Lung (tissue), 12 donors: ENCODE results near the gene TIMP3. TPM values are rescaled to one million over a fixed set of nuclear protein-coding genes. Genes with fewer than 3 reads are reported as not detected.
A peak's percentile ranks its signal among the peaks of the same experiment; 100 is the strongest.

Experiments
- ATAC-seq: fragments of 200-7000 bp; cut with Tn5 transposase; one replicate; pipeline ENCODE4 v1.9.1; 2020; ENCODE audit warnings: moderate number of reproducible peaks; ENCODE audit not compliant: insufficient read depth, low FRiP score
- DNase-seq, 3 donors: peaks; one replicate each; pipeline ENCODE4 v3.0.0-alpha.2; 2013 to 2017
- H3K27ac ChIP-seq, 2 donors: one replicate each; pipeline ENCODE4 v1.5.1; 2013; ENCODE audit warnings: mild to moderate bottlenecking in 2 of 2, moderate library complexity in 2 of 2, control low read depth in 1 of 2, inconsistent platforms in 1 of 2, low read depth in 1 of 2, low read length in 1 of 2
- H3K27me3 ChIP-seq, 3 donors: one replicate each; pipeline ENCODE4 v1.5.1; 2013; ENCODE audit warnings: low read length in 2 of 3; ENCODE audit not compliant: control insufficient read depth in 3 of 3, insufficient read depth in 3 of 3
- H3K36me3 ChIP-seq, 4 donors: one replicate each; pipeline ENCODE4 v1.5.1; 2013; ENCODE audit warnings: low read length in 4 of 4, mild to moderate bottlenecking in 1 of 4, moderate library complexity in 1 of 4; ENCODE audit not compliant: control insufficient read depth in 4 of 4, insufficient read depth in 4 of 4
- H3K4me1 ChIP-seq, 5 donors: one replicate each; pipeline ENCODE4 v1.5.1; 2013; ENCODE audit warnings: low read length in 5 of 5, mild to moderate bottlenecking in 2 of 5, moderate library complexity in 1 of 5; ENCODE audit not compliant: control insufficient read depth in 5 of 5, insufficient read depth in 5 of 5
- H3K4me3 ChIP-seq: one replicate; pipeline ENCODE4 v1.5.1; 2013; ENCODE audit warnings: mild to moderate bottlenecking, control low read depth, moderate library complexity
- H3K9ac ChIP-seq, 2 donors: one replicate each; pipeline ENCODE4 v1.5.1; 2013; ENCODE audit warnings: low read length in 2 of 2, control low read depth in 1 of 2; ENCODE audit not compliant: insufficient read depth in 1 of 2
- H3K9me3 ChIP-seq, 4 donors: one replicate each; pipeline ENCODE4 v1.5.1; 2013; ENCODE audit warnings: low read length in 3 of 4, mild to moderate bottlenecking in 1 of 4, moderate library complexity in 1 of 4; ENCODE audit not compliant: control insufficient read depth in 4 of 4, insufficient read depth in 3 of 4
- WGBS, 2 donors: extraction: QIAGEN DNeasy Blood & Tissue Kit; methylation state at CpG; one replicate each; pipeline ENCODE4 v1.1.7; 2013; 5-methylcytosine and 5-hydroxymethylcytosine counted together
- polyA plus RNA-seq, 2 donors: library from polyadenylated mRNA; stranded (reverse); fragments of 200-250 nt; gene quantifications; one replicate each; pipeline ENCODE4 v1.2.1, GENCODE V29; 2013
- total RNA-seq, 2 donors: library from RNA; depleted of rRNA in 1 of 2; stranded (reverse); fragments of >200 nt in 1 of 2; gene quantifications; one replicate each; pipeline ENCODE4 v1.2.1, GENCODE V29; 2014 to 2021
- TF ChIP-seq, protein P1 (sequence below): IDR thresholded peaks from 2 replicates; pipeline ENCODE4 v1.5.1; 2012; ENCODE audit warnings: mild to moderate bottlenecking; ENCODE audit errors: control extremely low read depth, extremely low read depth
- donor health status: control.
- donor health status: control.
- donor health status: Bipolar disorder and iron deficiency.
- donor health status: healthy.
- donor health status: DM: yes; HTN: yes; CAD: no.

The TIMP3 gene
- total and polyA plus RNA-seq, 4 donors, result 129 to 547 (median 239) TPM

DNA sequence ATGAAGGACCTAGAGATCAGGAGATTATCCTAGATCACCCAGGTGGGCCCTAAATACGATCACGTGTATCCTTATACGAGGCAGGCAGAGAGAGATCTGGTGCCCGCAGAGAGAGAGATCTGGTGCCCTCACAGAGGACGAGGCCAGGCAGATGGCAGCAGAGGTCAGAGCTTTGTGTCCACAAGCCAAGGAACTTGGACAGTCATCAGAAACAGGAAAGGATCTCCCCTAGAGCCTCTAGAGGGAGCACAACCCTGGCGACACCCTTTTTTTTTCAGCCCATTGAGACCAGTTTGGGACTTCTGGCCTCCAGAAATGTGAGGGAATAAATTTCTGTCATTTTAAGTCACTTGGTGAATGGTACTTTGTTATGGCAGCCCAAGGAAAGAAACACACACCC lies 25.5 kb upstream of the TIMP3 start:
- ATAC-seq (no peak), DNase-seq (no peak)
- Histone ChIP-seq H3K27ac (no peak overlapping the region), H3K36me3 (no peaks in the 10 kb centered on the region), H3K4me1 (peaks cover 0 to 3% (median 0%) of the 10 kb centered on the region in 5 donors), H3K9me3 (peaks cover 0 to 2% (median 0%) of the 10 kb centered on the region in 4 donors), H3K27me3 (no peaks in the 10 kb centered on the region), H3K4me3 (no peak overlapping the region), H3K9ac (no peak overlapping the region)
- TF ChIP-seq, protein P1, sequence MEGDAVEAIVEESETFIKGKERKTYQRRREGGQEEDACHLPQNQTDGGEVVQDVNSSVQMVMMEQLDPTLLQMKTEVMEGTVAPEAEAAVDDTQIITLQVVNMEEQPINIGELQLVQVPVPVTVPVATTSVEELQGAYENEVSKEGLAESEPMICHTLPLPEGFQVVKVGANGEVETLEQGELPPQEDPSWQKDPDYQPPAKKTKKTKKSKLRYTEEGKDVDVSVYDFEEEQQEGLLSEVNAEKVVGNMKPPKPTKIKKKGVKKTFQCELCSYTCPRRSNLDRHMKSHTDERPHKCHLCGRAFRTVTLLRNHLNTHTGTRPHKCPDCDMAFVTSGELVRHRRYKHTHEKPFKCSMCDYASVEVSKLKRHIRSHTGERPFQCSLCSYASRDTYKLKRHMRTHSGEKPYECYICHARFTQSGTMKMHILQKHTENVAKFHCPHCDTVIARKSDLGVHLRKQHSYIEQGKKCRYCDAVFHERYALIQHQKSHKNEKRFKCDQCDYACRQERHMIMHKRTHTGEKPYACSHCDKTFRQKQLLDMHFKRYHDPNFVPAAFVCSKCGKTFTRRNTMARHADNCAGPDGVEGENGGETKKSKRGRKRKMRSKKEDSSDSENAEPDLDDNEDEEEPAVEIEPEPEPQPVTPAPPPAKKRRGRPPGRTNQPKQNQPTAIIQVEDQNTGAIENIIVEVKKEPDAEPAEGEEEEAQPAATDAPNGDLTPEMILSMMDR, result no peak
- 79 to 80% methylated on average over 6 of the region's 6 CpGs for WGBS, 2 donors

DNA sequence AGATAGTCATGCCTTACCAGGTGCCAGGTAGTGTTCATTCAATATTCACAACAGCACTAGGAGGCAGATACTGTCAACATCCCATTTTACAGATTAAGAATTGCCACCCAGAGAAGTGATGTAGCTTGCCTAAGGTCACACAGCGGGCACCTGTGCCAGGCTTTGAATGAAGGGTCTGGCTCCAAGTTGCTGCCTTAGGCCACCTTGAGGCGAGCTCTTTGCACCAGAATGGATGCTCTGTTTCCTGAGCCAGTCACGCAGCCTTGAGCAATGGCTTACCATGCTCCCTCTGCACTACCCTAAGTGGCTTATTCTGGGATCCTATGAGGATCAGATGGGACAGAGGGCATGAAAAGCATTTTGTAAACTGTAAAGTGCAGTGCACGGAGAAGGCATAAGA lies 25.1 kb upstream of the TIMP3 start:
- 72 to 81% methylated on average over 4 of the region's 4 CpGs for WGBS, 2 donors
- H3K4me1 ChIP-seq, result peaks cover 0 to 3% (median 0%) of the 10 kb centered on the region in 5 donors
- ATAC-seq (no peak), DNase-seq (no peak)
- H3K4me3 ChIP-seq, result no peak overlapping the region
- no peaks in the 10 kb centered on the region for H3K27me3 ChIP-seq
- H3K9me3 ChIP-seq, result peaks cover 0 to 2% (median 0%) of the 10 kb centered on the region in 4 donors
- no peak overlapping the region for H3K9ac ChIP-seq
- peak overlapping the region in 1 of 2 donors; percentile 5 for H3K27ac ChIP-seq
- H3K36me3 ChIP-seq, result no peaks in the 10 kb centered on the region
- TF ChIP-seq, protein P1, result no peak

DNA sequence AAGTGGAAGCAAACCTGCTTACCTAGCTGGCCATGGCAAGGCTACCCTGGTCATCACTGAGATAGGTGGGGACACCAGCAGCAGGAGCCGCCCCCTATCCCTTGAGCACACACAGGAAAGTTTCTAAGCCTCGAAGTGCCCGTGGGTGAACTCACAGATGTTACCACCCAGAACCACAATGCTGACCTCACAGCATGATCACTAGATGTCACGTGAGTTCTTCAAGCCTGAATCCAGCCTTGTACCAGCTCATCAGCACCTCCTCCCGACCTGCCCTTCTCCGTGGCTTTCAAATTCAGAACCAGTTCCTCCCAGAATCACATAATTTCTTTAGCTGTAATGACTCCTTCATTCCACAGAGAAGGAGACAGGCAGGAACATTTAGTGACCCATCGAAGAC lies 24.7 kb upstream of the TIMP3 start:
- peaks cover 0 to 2% (median 0%) of the 10 kb centered on the region in 4 donors for H3K9me3 ChIP-seq
- peaks cover 0 to 3% (median 0%) of the 10 kb centered on the region in 5 donors for H3K4me1 ChIP-seq
- no peak overlapping the region for H3K9ac ChIP-seq
- no peaks in the 10 kb centered on the region for H3K27me3 ChIP-seq
- ATAC-seq (no peak), DNase-seq (no peak)
- WGBS, 2 donors, result 62% methylated on average over 7 of the region's 7 CpGs
- H3K4me3 ChIP-seq, result no peak overlapping the region
- no peaks in the 10 kb centered on the region for H3K36me3 ChIP-seq
- TF ChIP-seq, protein P1, result no peak
- peak overlapping the region in 1 of 2 donors; percentile 5 for H3K27ac ChIP-seq

DNA sequence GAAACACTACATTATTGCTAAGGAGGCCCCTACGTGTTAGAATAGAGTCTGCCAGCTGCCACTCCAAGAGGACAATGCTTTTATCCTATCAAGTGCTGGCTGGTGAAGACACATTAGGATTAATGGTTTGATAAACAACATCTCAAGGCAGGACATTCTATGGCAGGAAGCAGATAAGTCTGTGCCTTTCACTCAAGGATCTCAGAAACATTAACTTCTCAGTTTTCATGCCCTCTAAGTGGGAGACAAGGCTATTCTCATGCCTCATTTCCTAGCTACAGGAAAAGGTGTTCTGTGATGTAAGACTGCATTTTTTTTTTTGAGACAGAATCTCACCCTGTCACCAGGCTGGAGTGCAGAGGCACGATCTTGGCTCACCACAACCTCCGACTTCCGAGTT lies 23.5 kb upstream of the TIMP3 start:
- Histone ChIP-seq H3K36me3 (no peaks in the 10 kb centered on the region), H3K27me3 (no peaks in the 10 kb centered on the region), H3K4me3 (no peak overlapping the region), H3K9ac (no peak overlapping the region), H3K9me3 (peaks cover 0 to 2% (median 0%) of the 10 kb centered on the region in 4 donors), H3K4me1 (peaks cover 0 to 3% (median 0%) of the 10 kb centered on the region in 5 donors), H3K27ac (no peak overlapping the region)
- WGBS, 2 donors, result 41 to 45% methylated on average over 4 of the region's 4 CpGs
- ATAC-seq (no peak), DNase-seq (peak in 2 of 3 donors; percentile 16 to 57)
- TF ChIP-seq, protein P1, result no peak
